Bronchial epithelial cell (primary cell): ENCODE data around the gene COBL. TPM values are rescaled to one million over a fixed set of nuclear protein-coding genes. Genes with fewer than 3 reads are reported as not detected.
A peak's percentile ranks its signal among the peaks of the same experiment; 100 is the strongest.

Experiments
- DNase-seq: peaks from one replicate; pipeline ENCODE4 v3.0.0-alpha.2; 2010; ENCODE audit warnings: low read depth
- FAIRE-seq: peaks from 2 replicates; lab custom pipeline; 2011; peaks lifted over from hg19 to GRCh38; lab: Jason Lieb, UNC
- H3K27me3 ChIP-seq: 2 replicates; pipeline ENCODE4 v1.5.1; 2011; ENCODE audit warnings: low read length; ENCODE audit not compliant: control insufficient read depth, insufficient read depth
- H3K36me3 ChIP-seq: 2 replicates; pipeline ENCODE4 v1.5.1; 2011; ENCODE audit warnings: low read length; ENCODE audit not compliant: control insufficient read depth, insufficient read depth
- H3K4me3 ChIP-seq: 2 replicates; pipeline ENCODE4 v1.5.1; 2011; ENCODE audit warnings: mild to moderate bottlenecking, low read depth, low read length, control low read depth
- CTCF ChIP-seq: IDR thresholded peaks from 2 replicates; pipeline ENCODE4 v1.5.1; 2011; ENCODE audit warnings: mild to moderate bottlenecking, moderate library complexity, low read length, control low read depth, inconsistent platforms; ENCODE audit not compliant: insufficient read depth, severe bottlenecking
- total RNA-seq: library from RNA; depleted of rRNA; stranded (reverse); fragments of >200 nt; gene quantifications from 2 replicates; pipeline ENCODE4 v1.2.1, GENCODE V29; 2014

COBL gene
- total RNA-seq, 1 donor from 2014 or later = 1.1 TPM

- Histone ChIP-seq H3K36me3 (no peaks in the 10 kb centered on the region), H3K4me3 (no peak overlapping the region), H3K27me3 (peaks cover 6% of the 10 kb centered on the region)
- DNase-seq (no peak), FAIRE-seq (no peak)
- TF ChIP-seq CTCF = no peak
Measured at GRCh38 chr7:51029131-51029530, 287.5 kb downstream of the COBL start.

GRCh38 chr7:51027935-51028830, 288.4 kb downstream of the COBL start:
- no peak for TF ChIP-seq CTCF
- no peaks in the 10 kb centered on the region for H3K36me3 ChIP-seq
- no peak overlapping the region for H3K4me3 ChIP-seq
- no peak for FAIRE-seq
- no peak for DNase-seq
- peaks cover 3% of the 10 kb centered on the region for H3K27me3 ChIP-seq

- FAIRE-seq (peak; percentile 50), DNase-seq (no peak)
- Histone ChIP-seq H3K36me3 (no peaks in the 10 kb centered on the region), H3K4me3 (no peak overlapping the region), H3K27me3 (peaks cover 3% of the 10 kb centered on the region)
- no peak for TF ChIP-seq CTCF
Measured at GRCh38 chr7:51027106-51027934, 289.3 kb downstream of the COBL start.

- Histone ChIP-seq H3K27me3 (peaks cover 1% of the 10 kb centered on the region), H3K4me3 (no peak overlapping the region), H3K36me3 (no peaks in the 10 kb centered on the region)
- no peak for TF ChIP-seq CTCF
- DNase-seq (no peak), FAIRE-seq (no peak)
Measured at GRCh38 chr7:51026341-51026740, 290.3 kb downstream of the COBL start.

GRCh38 chr7:51025668-51026067, 290.9 kb downstream of the COBL start:
- FAIRE-seq (no peak), DNase-seq (no peak)
- no peaks in the 10 kb centered on the region for H3K27me3 ChIP-seq
- no peaks in the 10 kb centered on the region for H3K36me3 ChIP-seq
- H3K4me3 ChIP-seq = no peak overlapping the region
- TF ChIP-seq CTCF = no peak
